H1 (cell line): ENCODE results near the gene PPM1M. TPM values are rescaled to one million over a fixed set of nuclear protein-coding genes. Genes with fewer than 3 reads are reported as not detected.

Source experiments
- CTCF ChIA-PET: fragments of 300-600 bp; sonication (Branson Sonifier 250); formaldehyde crosslinking; loops from one replicate; lab custom pipeline; 2021; ENCODE audit not compliant: partially characterized antibody; lab: Charles Lee
- POLR2A ChIA-PET: fragments of 300-600 bp; sonication (Branson Sonifier 250); formaldehyde crosslinking; loops from one replicate; lab custom pipeline; 2021; ENCODE audit warnings: inconsistent platforms; ENCODE audit not compliant: partially characterized antibody; lab: Charles Lee
- DNase-seq, 2 experiments: peaks; one replicate each; pipeline versions ENCODE4 v3.0.0 to v3.0.0-alpha.2; 2010 to 2022; ENCODE audit warnings: low spot score in 2 of 2, low read depth in 1 of 2, mixed read lengths in 1 of 2
- FAIRE-seq: peaks from 2 replicates; lab custom pipeline; 2011; peaks lifted over from hg19 to GRCh38; lab: Jason Lieb, UNC
- H2AFZ ChIP-seq: 2 replicates; pipeline ENCODE4 v1.8.1; 2012; ENCODE audit warnings: low read length, inconsistent platforms
- H2AK5ac ChIP-seq: 2 replicates; pipeline ENCODE4 v1.6.1; 2013; ENCODE audit warnings: low read depth, low read length
- H2BK120ac ChIP-seq: replicated peaks from 2 replicates; pipeline ENCODE3; 2013; ENCODE audit warnings: low read depth, low read length, inconsistent platforms
- H2BK12ac ChIP-seq: 2 replicates; pipeline ENCODE4 v1.6.1; 2013; ENCODE audit warnings: low read depth, low read length
- H2BK15ac ChIP-seq: 2 replicates; pipeline ENCODE4 v1.6.1; 2013; ENCODE audit warnings: low read length
- H2BK20ac ChIP-seq: 2 replicates; pipeline ENCODE4 v1.6.1; 2013; ENCODE audit warnings: low read length
- H2BK5ac ChIP-seq: 2 replicates; pipeline ENCODE4 v1.6.1; 2013; ENCODE audit warnings: low read depth, low read length
- H3K14ac ChIP-seq: 2 replicates; pipeline ENCODE4 v1.6.1; 2013; ENCODE audit warnings: inconsistent platforms; ENCODE audit not compliant: insufficient read length
- H3K18ac ChIP-seq: 2 replicates; pipeline ENCODE4 v1.6.1; 2013; ENCODE audit warnings: low read length; ENCODE audit errors: extremely low read depth
- H3K23ac ChIP-seq: 2 replicates; pipeline ENCODE4 v1.6.1; 2013; ENCODE audit warnings: inconsistent platforms; ENCODE audit not compliant: insufficient read length
- H3K23me2 ChIP-seq: 2 replicates; pipeline ENCODE4 v1.6.1; 2013; ENCODE audit warnings: low read depth, low read length
- H3K27ac ChIP-seq: 2 replicates; pipeline ENCODE4 v1.6.1; 2011; ENCODE audit warnings: low read depth, low read length, inconsistent platforms
- H3K27me3 ChIP-seq, 4 experiments: replicated peaks in 1 of 4; 1 replicate in 1 of 4; 2 replicates in 3 of 4; pipeline versions ENCODE4 v1.6.1 to v1.8.1; 2011 to 2013; ENCODE audit warnings: low read length in 3 of 4, mild to moderate bottlenecking in 3 of 4, inconsistent platforms in 2 of 4, mixed read lengths in 2 of 4, moderate library complexity in 1 of 4; ENCODE audit not compliant: control insufficient read depth in 3 of 4, insufficient read depth in 3 of 4; ENCODE audit errors: extremely low read depth in 1 of 4
- H3K36me3 ChIP-seq, 4 experiments: 2 replicates each; pipeline versions ENCODE4 v1.6.1 to v1.8.1; 2011 to 2013; ENCODE audit warnings: mild to moderate bottlenecking in 4 of 4, low read length in 3 of 4, moderate library complexity in 2 of 4, control low read depth in 1 of 4, inconsistent platforms in 1 of 4; ENCODE audit not compliant: insufficient read depth in 4 of 4, control insufficient read depth in 2 of 4
- H3K4ac ChIP-seq: replicated peaks from 2 replicates; pipeline ENCODE3; 2013; ENCODE audit warnings: low read length, low read depth, mixed read lengths, inconsistent platforms; ENCODE audit not compliant: insufficient read length
- H3K4me1 ChIP-seq, 4 experiments: replicated peaks in 1 of 4; 1 replicate in 1 of 4; 2 replicates in 3 of 4; pipeline versions ENCODE4 v1.6.1 to v1.8.1; 2011 to 2013; ENCODE audit warnings: low read length in 3 of 4, inconsistent platforms in 2 of 4, mixed read lengths in 1 of 4; ENCODE audit not compliant: insufficient read depth in 4 of 4, control insufficient read depth in 3 of 4
- H3K4me2 ChIP-seq, 2 experiments: 2 replicates each; pipeline versions ENCODE4 v1.6.1 to v1.8.1; 2011 to 2013; ENCODE audit warnings: low read depth in 2 of 2, low read length in 2 of 2, control low read depth in 1 of 2, inconsistent platforms in 1 of 2, mild to moderate bottlenecking in 1 of 2; ENCODE audit not compliant: insufficient read depth in 1 of 2
- H3K4me3 ChIP-seq, 4 experiments: fragments of 200-600, 300-600 bp in 1 of 4; sonication (generic), shearing (Covaris generic), sonication (Bioruptor Twin) in 1 of 4; 2 replicates each; pipeline versions ENCODE4 v1.5.1 to v1.8.1; 2011 to 2016; ENCODE audit warnings: low read length in 4 of 4, low read depth in 3 of 4, control low read depth in 2 of 4, inconsistent platforms in 2 of 4, mild to moderate bottlenecking in 2 of 4, mixed read lengths in 1 of 4, moderate library complexity in 1 of 4; ENCODE audit not compliant: insufficient read depth in 2 of 4; ENCODE audit errors: extremely low read depth in 1 of 4
- H3K56ac ChIP-seq: replicated peaks from 2 replicates; pipeline ENCODE3; 2013; ENCODE audit warnings: low read depth, mild to moderate bottlenecking, mixed read lengths, low read length, inconsistent platforms; ENCODE audit not compliant: insufficient read length
- H3K79me1 ChIP-seq: 2 replicates; pipeline ENCODE4 v1.6.1; 2013; ENCODE audit warnings: low read depth, low read length, control low read depth
- H3K79me2 ChIP-seq, 2 experiments: 2 replicates each; pipeline versions ENCODE4 v1.6.1 to v1.8.1; 2012 to 2013; ENCODE audit warnings: low read length in 2 of 2, mild to moderate bottlenecking in 2 of 2, inconsistent platforms in 1 of 2; ENCODE audit not compliant: insufficient read depth in 2 of 2, control insufficient read depth in 1 of 2
- H3K9ac ChIP-seq, 4 experiments: replicated peaks in 1 of 4; 1 replicate in 1 of 4; 2 replicates in 3 of 4; pipeline versions ENCODE4 v1.6.1 to v1.8.1; 2011 to 2013; ENCODE audit warnings: low read depth in 3 of 4, low read length in 3 of 4, control low read depth in 2 of 4, mild to moderate bottlenecking in 2 of 4, moderate library complexity in 2 of 4, inconsistent platforms in 1 of 4; ENCODE audit errors: extremely low read depth in 1 of 4
- H3K9me3 ChIP-seq, 2 experiments: 2 replicates each; pipeline versions ENCODE4 v1.6.1 to v1.8.1; 2012 to 2013; ENCODE audit warnings: mild to moderate bottlenecking in 2 of 2, moderate library complexity in 2 of 2, control low read depth in 1 of 2, inconsistent platforms in 1 of 2, low read depth in 1 of 2, low read length in 1 of 2, mixed read lengths in 1 of 2; ENCODE audit not compliant: insufficient read depth in 2 of 2
- H4K20me1 ChIP-seq, 2 experiments: replicated peaks in 1 of 2; 2 replicates each; pipeline versions ENCODE3 to v1.8.1; 2011 to 2013; ENCODE audit warnings: inconsistent platforms in 2 of 2, low read length in 2 of 2, mild to moderate bottlenecking in 1 of 2; ENCODE audit not compliant: insufficient read depth in 2 of 2, control insufficient read depth in 1 of 2
- H4K5ac ChIP-seq: 2 replicates; pipeline ENCODE4 v1.6.1; 2013; ENCODE audit warnings: low read length, low read depth, mixed read lengths, inconsistent platforms; ENCODE audit not compliant: insufficient read length
- H4K8ac ChIP-seq: 2 replicates; pipeline ENCODE4 v1.8.0; 2013; ENCODE audit warnings: mild to moderate bottlenecking, moderate library complexity, low read length, inconsistent platforms; ENCODE audit not compliant: insufficient read depth; ENCODE audit errors: extremely low read depth
- H4K91ac ChIP-seq: replicated peaks from 2 replicates; pipeline ENCODE3; 2013; ENCODE audit warnings: low read length, mixed read lengths, inconsistent platforms; ENCODE audit not compliant: insufficient read length
- FOSL1 ChIP-seq: IDR thresholded peaks from 2 replicates; pipeline ENCODE4 v1.6.1; 2011; ENCODE audit warnings: mild to moderate bottlenecking, low read depth, low read length, moderate library complexity; ENCODE audit not compliant: insufficient read depth
- NRF1 ChIP-seq: IDR thresholded peaks from 2 replicates; pipeline ENCODE4 v1.6.1; 2011; ENCODE audit warnings: mild to moderate bottlenecking, low read depth, low read length, improper control_type of control experiment
- POLR2A ChIP-seq, 2 experiments: IDR thresholded peaks; 1 replicate in 1 of 2; 2 replicates in 1 of 2; pipeline ENCODE4 v1.6.1; 2011; ENCODE audit warnings: low read depth in 2 of 2, low read length in 2 of 2, mild to moderate bottlenecking in 2 of 2; ENCODE audit errors: control extremely low read depth in 1 of 2
- RAD21 ChIP-seq, 2 experiments: IDR thresholded peaks in 1 of 2; conservative IDR thresholded peaks in 1 of 2; 2 replicates each; pipeline ENCODE4 v1.6.1; 2011; ENCODE audit warnings: low read depth in 2 of 2, low read length in 2 of 2, improper control_type of control experiment in 1 of 2, inconsistent platforms in 1 of 2, mild to moderate bottlenecking in 1 of 2, moderate library complexity in 1 of 2
- SP1 ChIP-seq: IDR thresholded peaks from 2 replicates; pipeline ENCODE4 v1.6.1; 2011; ENCODE audit warnings: low read depth, low read length
- SP4 ChIP-seq: IDR thresholded peaks from 2 replicates; pipeline ENCODE4 v1.6.1; 2012; ENCODE audit warnings: low read length, inconsistent platforms
- WGBS, 2 experiments: shearing (Covaris generic) in 1 of 2; methylation state at CpG; one replicate each; pipeline versions ENCODE4 v1.1.6 to v1.1.7; 2013 to 2015; ENCODE audit warnings: low lambda C conversion rate in 2 of 2, mixed read lengths in 2 of 2, inconsistent platforms in 1 of 2, low coverage in 1 of 2, missing lambda C conversion rate in 1 of 2; ENCODE audit not compliant: insufficient replicate concordance in 2 of 2, insufficient coverage in 1 of 2, insufficient read length in 1 of 2; ENCODE audit errors: extremely low coverage in 1 of 2, missing lambda C conversion rate in 1 of 2; 5-methylcytosine and 5-hydroxymethylcytosine counted together
- polyA plus RNA-seq, 7 experiments: library from polyadenylated mRNA; depleted of rRNA in 3 of 7; stranded (reverse) in 5 of 7; unstranded in 2 of 7; fragments of >200 nt in 5 of 7; fragments of 200-250 nt in 2 of 7; gene quantifications; 1 replicate in 5 of 7; 2 replicates in 1 of 7; 4 replicates in 1 of 7; pipeline versions ENCODE4 v1.2.1 to v1.2.3, GENCODE V29; 2011 to 2013; ENCODE audit warnings: missing spikeins in 2 of 7, mixed read lengths in 2 of 7
- total RNA-seq: library from RNA; stranded (reverse); fragmentation: NEBNext Ultra II Directional; extraction: Animal tissue kit (Norgen Biotek cat#: 25700); gene quantifications from 2 replicates; pipeline ENCODE4 v1.2.1, GENCODE V29; 2021

PPM1M gene
- total and polyA plus RNA-seq, 2 of the 8 experiments (the other 6 are each of a cell fraction or from before 2014, with no cell fraction given), result 5.2 to 6.3 TPM

DNA sequence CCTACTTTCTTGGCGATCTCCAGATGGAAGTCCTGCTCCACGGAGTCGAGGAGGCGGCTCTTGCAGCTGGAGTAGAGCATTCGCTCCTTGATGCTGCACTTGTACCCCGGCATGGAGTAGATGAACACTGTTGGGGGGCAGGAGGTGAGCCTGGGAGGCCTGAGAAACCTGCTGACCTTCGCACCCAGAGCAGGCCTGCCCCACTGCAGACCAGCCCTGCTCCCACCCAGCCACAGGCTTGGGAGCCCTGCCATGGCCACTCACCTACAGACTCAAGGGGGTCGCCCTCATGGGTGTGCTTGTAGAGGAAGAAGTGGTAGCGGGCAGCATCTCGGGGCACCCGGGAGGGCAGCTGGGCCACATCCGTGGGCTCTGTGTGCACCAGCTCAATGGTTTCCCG is 15.9 kb upstream of the PPM1M start:
- no peaks in the 10 kb centered on the region for H3K27me3 ChIP-seq
- H2BK120ac ChIP-seq, result no peak overlapping the region
- no peak overlapping the region for H2BK12ac ChIP-seq
- no peak overlapping the region for H2AK5ac ChIP-seq
- no peak overlapping the region for H3K4me3 ChIP-seq
- no peak overlapping the region for H4K5ac ChIP-seq
- peaks cover 5 to 17% (median 11%) of the 10 kb centered on the region in 4 experiments; a peak in 5 of 8 replicates for H3K36me3 ChIP-seq
- H4K20me1 ChIP-seq, result peaks cover 10% of the 10 kb centered on the region in 2 experiments
- no peaks in the 10 kb centered on the region for H3K23me2 ChIP-seq
- no peak overlapping the region for H3K4ac ChIP-seq
- no peak overlapping the region for H2BK20ac ChIP-seq
- H3K56ac ChIP-seq, result no peak overlapping the region
- no peak overlapping the region; the same call in 1 of the 2 replicates for H3K27ac ChIP-seq
- no peak overlapping the region for H3K9ac ChIP-seq
- no peak overlapping the region for H3K23ac ChIP-seq
- H3K79me2 ChIP-seq, result no peaks in the 10 kb centered on the region
- WGBS, 2 experiments, result 84% methylated on average over 13 of the region's 13 CpGs; no CpG with 5 or more reads in 1 of the 2 experiments
- H3K4me2 ChIP-seq, result no peak overlapping the region
- no peak overlapping the region for H2AFZ ChIP-seq
- no peak for FAIRE-seq
- DNase-seq, result no peak
- no peak overlapping the region for H2BK15ac ChIP-seq
- H3K18ac ChIP-seq, result no peak overlapping the region
- H4K91ac ChIP-seq, result no peak overlapping the region
- no peak overlapping the region for H3K14ac ChIP-seq
- POLR2A ChIA-PET, result interaction anchor here (0.6 to 1.5 kb wide), 3 partner anchors 8 to 222 kb away, joined by 4 to 6 read pairs (median 4); partner anchors contain the start of gene WDR82
- no peaks in the 10 kb centered on the region; the same call in 1 of the 2 replicates for H3K79me1 ChIP-seq
- H3K4me1 ChIP-seq, result peaks cover 0 to 4% (median 2%) of the 10 kb centered on the region in 4 experiments; a peak in 5 of 7 replicates
- no peak overlapping the region for H4K8ac ChIP-seq
- CTCF ChIA-PET, result interaction anchor here (1.9 to 14.4 kb wide), 4 partner anchors 12 to 111 kb away, joined by 4 to 336 read pairs (median 128); partner anchors contain the start of genes PPM1M and TLR9
- no peaks in the 10 kb centered on the region for H3K9me3 ChIP-seq
- no peak overlapping the region for H2BK5ac ChIP-seq
- TF ChIP-seq SP4 (no peak), SP1 (no peak), NRF1 (no peak), POLR2A (IDR thresholded peaks at IDR 0.05; ENCODE audit: control extremely low read depth in 1 of 2, low read depth in 2 of 2, low read length in 2 of 2) (no peak), RAD21 (IDR thresholded peaks at IDR 0.05 in 1 of 2, conservative IDR thresholded peaks at IDR 0.05 in 1 of 2; ENCODE audit: low read depth in 2 of 2, low read length in 2 of 2) (no peak), FOSL1 (no peak)
